Dermis blood vessel endothelial cell (primary cell): ENCODE results near the gene CYFIP2. TPM values are rescaled to one million over a fixed set of nuclear protein-coding genes. Genes with fewer than 3 reads are reported as not detected.

Experiments
- DNase-seq: peaks from one replicate; pipeline ENCODE4 v3.0.0; 2010
- total RNA-seq: library from RNA; depleted of rRNA; stranded (reverse); fragments of >200 nt; gene quantifications from 2 replicates; pipeline ENCODE4 v1.2.3, GENCODE V29; 2014

CYFIP2 gene
- total RNA-seq, 1 donor from 2014 or later, result 11.7 TPM

GRCh38 chr5:157289164-157289819 lies 23.4 kb downstream of the CYFIP2 start:
- no peak for DNase-seq

GRCh38 chr5:157290156-157290980 lies 24.4 kb downstream of the CYFIP2 start:
- no peak for DNase-seq

- DNase-seq, result no peak
Measured at GRCh38 chr5:157290981-157291711, 25.2 kb downstream of the CYFIP2 start.

- DNase-seq, result no peak
Measured at GRCh38 chr5:157292599-157292998, 26.7 kb downstream of the CYFIP2 start.

GRCh38 chr5:157294407-157295091 lies 28.6 kb downstream of the CYFIP2 start:
- DNase-seq, result no peak

GRCh38 chr5:157295247-157295646 lies 29.3 kb downstream of the CYFIP2 start:
- DNase-seq, result no peak

GRCh38 chr5:157300564-157300963 lies 34.6 kb downstream of the CYFIP2 start:
- DNase-seq, result no peak

GRCh38 chr5:157301066-157301465 lies 35.1 kb downstream of the CYFIP2 start:
- no peak for DNase-seq

GRCh38 chr5:157303023-157303422 lies 37.1 kb downstream of the CYFIP2 start:
- DNase-seq, result no peak

GRCh38 chr5:157303667-157304327 lies 37.9 kb downstream of the CYFIP2 start:
- no peak for DNase-seq

- no peak for DNase-seq
Measured at GRCh38 chr5:157306081-157306480, 40.2 kb downstream of the CYFIP2 start.

GRCh38 chr5:157306692-157307471 lies 41.0 kb downstream of the CYFIP2 start:
- no peak for DNase-seq

- DNase-seq, result no peak
Measured at GRCh38 chr5:157308836-157309465, 43.0 kb downstream of the CYFIP2 start.

GRCh38 chr5:157309796-157310195 lies 43.9 kb downstream of the CYFIP2 start:
- no peak for DNase-seq

GRCh38 chr5:157311595-157311994 lies 45.7 kb downstream of the CYFIP2 start:
- DNase-seq, result no peak

- DNase-seq, result peak; percentile 72
Measured at GRCh38 chr5:157312492-157312891, 46.6 kb downstream of the CYFIP2 start.

- no peak for DNase-seq
Measured at GRCh38 chr5:157322581-157322980, 56.7 kb downstream of the CYFIP2 start.

GRCh38 chr5:157323107-157323706 lies 57.3 kb downstream of the CYFIP2 start:
- DNase-seq, result peak; percentile 3

- peak; percentile 5 for DNase-seq
Measured at GRCh38 chr5:157324237-157324636, 58.3 kb downstream of the CYFIP2 start.

GRCh38 chr5:157326440-157327005 lies 60.6 kb downstream of the CYFIP2 start:
- DNase-seq, result no peak
